GM12872 (cell line): ENCODE results near the gene CHL1.

Experiments used
- CTCF ChIP-seq: IDR thresholded peaks from 3 replicates; pipeline ENCODE4 v1.5.1; 2011; ENCODE audit warnings: low read depth, mild to moderate bottlenecking, low read length, moderate library complexity; ENCODE audit not compliant: insufficient read depth

Gene CHL1

GRCh38 chr3:373193-373779 is 176.7 kb downstream of the CHL1 start:
- no peak for TF ChIP-seq CTCF

- no peak for TF ChIP-seq CTCF
These were observed 177.9 kb downstream of the CHL1 start for GRCh38 chr3:374459-374858.

GRCh38 chr3:377158-377561 is 180.6 kb downstream of the CHL1 start:
- peak; percentile 52; the same call in 2 of the 3 replicates for TF ChIP-seq CTCF

- TF ChIP-seq CTCF, result no peak
These were observed 184.2 kb downstream of the CHL1 start for GRCh38 chr3:380801-381200.

- TF ChIP-seq CTCF, result no peak
These were observed 188.6 kb downstream of the CHL1 start for GRCh38 chr3:385151-385550.

GRCh38 chr3:394775-395174 is 198.2 kb downstream of the CHL1 start:
- no peak for TF ChIP-seq CTCF

- no peak for TF ChIP-seq CTCF
These were observed 199.7 kb downstream of the CHL1 start for GRCh38 chr3:396293-396692.
